ENCODE measurements around the gene NR5A2.
A peak's percentile ranks its signal among the peaks of the same experiment; 100 is the strongest.

NR5A2 gene

DNA sequence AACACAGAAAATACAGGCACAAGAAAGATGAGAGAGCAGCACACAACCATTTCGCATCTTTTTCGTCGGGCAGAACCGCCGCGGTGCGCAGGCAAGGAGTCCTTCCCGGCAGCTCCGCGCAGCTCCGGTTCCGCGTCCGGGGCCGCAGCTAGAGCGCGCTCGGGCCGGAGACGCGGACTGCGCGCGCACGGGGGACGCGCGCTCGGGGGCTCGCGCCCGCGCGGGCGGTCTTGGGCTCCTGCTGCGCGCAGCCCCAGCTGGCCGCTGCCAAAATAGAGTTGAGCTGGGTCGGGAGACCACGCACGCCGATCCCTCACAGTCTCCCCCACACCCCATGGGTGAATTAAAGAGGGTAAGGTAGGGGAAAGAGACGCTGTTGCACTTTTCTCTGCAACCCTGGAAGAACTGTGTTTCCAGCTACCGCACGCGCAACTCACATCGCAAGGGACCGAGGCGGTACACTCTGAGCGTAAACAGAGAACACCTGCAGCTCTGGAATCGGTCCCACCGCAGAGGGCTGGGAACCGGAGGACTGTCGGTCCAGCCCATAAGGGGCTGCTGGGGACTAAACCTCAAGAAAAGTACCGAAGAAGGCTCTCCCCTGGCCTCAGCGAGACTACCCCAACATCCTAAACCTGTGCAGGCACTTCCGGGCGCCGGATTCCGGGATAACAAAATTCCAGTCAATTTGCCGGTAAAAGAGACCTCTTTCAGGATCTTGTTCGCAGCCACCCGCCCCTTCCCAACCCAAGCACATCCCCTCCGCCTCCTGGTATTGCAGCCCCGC lies 1.7 kb downstream of the NR5A2 start (continued):
- TF ChIP-seq, protein P1, sequence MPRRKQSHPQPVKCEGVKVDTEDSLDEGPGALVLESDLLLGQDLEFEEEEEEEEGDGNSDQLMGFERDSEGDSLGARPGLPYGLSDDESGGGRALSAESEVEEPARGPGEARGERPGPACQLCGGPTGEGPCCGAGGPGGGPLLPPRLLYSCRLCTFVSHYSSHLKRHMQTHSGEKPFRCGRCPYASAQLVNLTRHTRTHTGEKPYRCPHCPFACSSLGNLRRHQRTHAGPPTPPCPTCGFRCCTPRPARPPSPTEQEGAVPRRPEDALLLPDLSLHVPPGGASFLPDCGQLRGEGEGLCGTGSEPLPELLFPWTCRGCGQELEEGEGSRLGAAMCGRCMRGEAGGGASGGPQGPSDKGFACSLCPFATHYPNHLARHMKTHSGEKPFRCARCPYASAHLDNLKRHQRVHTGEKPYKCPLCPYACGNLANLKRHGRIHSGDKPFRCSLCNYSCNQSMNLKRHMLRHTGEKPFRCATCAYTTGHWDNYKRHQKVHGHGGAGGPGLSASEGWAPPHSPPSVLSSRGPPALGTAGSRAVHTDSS (tag by site-specific recombination; IDR thresholded peaks at IDR 0.05): no peak
- TF ChIP-seq ZNF426 (tag by site-specific recombination; IDR thresholded peaks at IDR 0.05): no peak
- no peak for TF ChIP-seq ZNF707 (tag by site-specific recombination; IDR thresholded peaks at IDR 0.05)
- TF ChIP-seq, protein P2, sequence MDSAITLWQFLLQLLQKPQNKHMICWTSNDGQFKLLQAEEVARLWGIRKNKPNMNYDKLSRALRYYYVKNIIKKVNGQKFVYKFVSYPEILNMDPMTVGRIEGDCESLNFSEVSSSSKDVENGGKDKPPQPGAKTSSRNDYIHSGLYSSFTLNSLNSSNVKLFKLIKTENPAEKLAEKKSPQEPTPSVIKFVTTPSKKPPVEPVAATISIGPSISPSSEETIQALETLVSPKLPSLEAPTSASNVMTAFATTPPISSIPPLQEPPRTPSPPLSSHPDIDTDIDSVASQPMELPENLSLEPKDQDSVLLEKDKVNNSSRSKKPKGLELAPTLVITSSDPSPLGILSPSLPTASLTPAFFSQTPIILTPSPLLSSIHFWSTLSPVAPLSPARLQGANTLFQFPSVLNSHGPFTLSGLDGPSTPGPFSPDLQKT (IDR thresholded peaks at IDR 0.05; ENCODE audit: borderline replicate concordance, low read depth, low read length): no peak
- TF ChIP-seq ZNF335 (tag by site-specific recombination; conservative IDR thresholded peaks at IDR 0.05): 0 out of 2 replicates have a peak, but pooled peaks have one; percentile 4
- TF ChIP-seq ZNF214 (tag by site-specific recombination; IDR thresholded peaks at IDR 0.05; ENCODE audit: borderline replicate concordance): no peak
- no peak for TF ChIP-seq ZNF324 (tag by site-specific recombination; IDR thresholded peaks at IDR 0.05)
- TF ChIP-seq, protein P3, sequence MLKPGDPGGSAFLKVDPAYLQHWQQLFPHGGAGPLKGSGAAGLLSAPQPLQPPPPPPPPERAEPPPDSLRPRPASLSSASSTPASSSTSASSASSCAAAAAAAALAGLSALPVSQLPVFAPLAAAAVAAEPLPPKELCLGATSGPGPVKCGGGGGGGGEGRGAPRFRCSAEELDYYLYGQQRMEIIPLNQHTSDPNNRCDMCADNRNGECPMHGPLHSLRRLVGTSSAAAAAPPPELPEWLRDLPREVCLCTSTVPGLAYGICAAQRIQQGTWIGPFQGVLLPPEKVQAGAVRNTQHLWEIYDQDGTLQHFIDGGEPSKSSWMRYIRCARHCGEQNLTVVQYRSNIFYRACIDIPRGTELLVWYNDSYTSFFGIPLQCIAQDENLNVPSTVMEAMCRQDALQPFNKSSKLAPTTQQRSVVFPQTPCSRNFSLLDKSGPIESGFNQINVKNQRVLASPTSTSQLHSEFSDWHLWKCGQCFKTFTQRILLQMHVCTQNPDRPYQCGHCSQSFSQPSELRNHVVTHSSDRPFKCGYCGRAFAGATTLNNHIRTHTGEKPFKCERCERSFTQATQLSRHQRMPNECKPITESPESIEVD (tag by site-specific recombination; IDR thresholded peaks at IDR 0.05): no peak
- peak; percentile 87 for TF ChIP-seq ZNF600 (tag by site-specific recombination; IDR thresholded peaks at IDR 0.05)
- no peak for TF ChIP-seq ZNF112 (tag by site-specific recombination; IDR thresholded peaks at IDR 0.05)
- peak; percentile 13; the same call in 1 of the 2 replicates for TF ChIP-seq ZXDB (tag by site-specific recombination; IDR thresholded peaks at IDR 0.05)
- TF ChIP-seq, protein P4, sequence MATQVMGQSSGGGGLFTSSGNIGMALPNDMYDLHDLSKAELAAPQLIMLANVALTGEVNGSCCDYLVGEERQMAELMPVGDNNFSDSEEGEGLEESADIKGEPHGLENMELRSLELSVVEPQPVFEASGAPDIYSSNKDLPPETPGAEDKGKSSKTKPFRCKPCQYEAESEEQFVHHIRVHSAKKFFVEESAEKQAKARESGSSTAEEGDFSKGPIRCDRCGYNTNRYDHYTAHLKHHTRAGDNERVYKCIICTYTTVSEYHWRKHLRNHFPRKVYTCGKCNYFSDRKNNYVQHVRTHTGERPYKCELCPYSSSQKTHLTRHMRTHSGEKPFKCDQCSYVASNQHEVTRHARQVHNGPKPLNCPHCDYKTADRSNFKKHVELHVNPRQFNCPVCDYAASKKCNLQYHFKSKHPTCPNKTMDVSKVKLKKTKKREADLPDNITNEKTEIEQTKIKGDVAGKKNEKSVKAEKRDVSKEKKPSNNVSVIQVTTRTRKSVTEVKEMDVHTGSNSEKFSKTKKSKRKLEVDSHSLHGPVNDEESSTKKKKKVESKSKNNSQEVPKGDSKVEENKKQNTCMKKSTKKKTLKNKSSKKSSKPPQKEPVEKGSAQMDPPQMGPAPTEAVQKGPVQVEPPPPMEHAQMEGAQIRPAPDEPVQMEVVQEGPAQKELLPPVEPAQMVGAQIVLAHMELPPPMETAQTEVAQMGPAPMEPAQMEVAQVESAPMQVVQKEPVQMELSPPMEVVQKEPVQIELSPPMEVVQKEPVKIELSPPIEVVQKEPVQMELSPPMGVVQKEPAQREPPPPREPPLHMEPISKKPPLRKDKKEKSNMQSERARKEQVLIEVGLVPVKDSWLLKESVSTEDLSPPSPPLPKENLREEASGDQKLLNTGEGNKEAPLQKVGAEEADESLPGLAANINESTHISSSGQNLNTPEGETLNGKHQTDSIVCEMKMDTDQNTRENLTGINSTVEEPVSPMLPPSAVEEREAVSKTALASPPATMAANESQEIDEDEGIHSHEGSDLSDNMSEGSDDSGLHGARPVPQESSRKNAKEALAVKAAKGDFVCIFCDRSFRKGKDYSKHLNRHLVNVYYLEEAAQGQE (tag by site-specific recombination; IDR thresholded peaks at IDR 0.05): no peak
- no peak for TF ChIP-seq ZNF350 (tag by site-specific recombination; IDR thresholded peaks at IDR 0.05)
- no peak for TF ChIP-seq OSR2 (tag by site-specific recombination; IDR thresholded peaks at IDR 0.05)
- TF ChIP-seq, protein P5, sequence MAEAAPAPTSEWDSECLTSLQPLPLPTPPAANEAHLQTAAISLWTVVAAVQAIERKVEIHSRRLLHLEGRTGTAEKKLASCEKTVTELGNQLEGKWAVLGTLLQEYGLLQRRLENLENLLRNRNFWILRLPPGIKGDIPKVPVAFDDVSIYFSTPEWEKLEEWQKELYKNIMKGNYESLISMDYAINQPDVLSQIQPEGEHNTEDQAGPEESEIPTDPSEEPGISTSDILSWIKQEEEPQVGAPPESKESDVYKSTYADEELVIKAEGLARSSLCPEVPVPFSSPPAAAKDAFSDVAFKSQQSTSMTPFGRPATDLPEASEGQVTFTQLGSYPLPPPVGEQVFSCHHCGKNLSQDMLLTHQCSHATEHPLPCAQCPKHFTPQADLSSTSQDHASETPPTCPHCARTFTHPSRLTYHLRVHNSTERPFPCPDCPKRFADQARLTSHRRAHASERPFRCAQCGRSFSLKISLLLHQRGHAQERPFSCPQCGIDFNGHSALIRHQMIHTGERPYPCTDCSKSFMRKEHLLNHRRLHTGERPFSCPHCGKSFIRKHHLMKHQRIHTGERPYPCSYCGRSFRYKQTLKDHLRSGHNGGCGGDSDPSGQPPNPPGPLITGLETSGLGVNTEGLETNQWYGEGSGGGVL (tag by site-specific recombination; IDR thresholded peaks at IDR 0.05): no peak
- no peak for TF ChIP-seq ZNF221 (tag by site-specific recombination; IDR thresholded peaks at IDR 0.05; ENCODE audit: borderline replicate concordance)
- peak; percentile 72; the same call in 1 of the 2 replicates for TF ChIP-seq ZBTB17 (tag by site-specific recombination; IDR thresholded peaks at IDR 0.05)
- no peak for TF ChIP-seq MZF1 (tag by site-specific recombination; IDR thresholded peaks at IDR 0.05; ENCODE audit: borderline replicate concordance)
- no peak for TF ChIP-seq SP3 (tag by site-specific recombination; IDR thresholded peaks at IDR 0.05)
- peak; percentile 63; the same call in 1 of the 2 replicates for TF ChIP-seq ZNF561 (tag by site-specific recombination; IDR thresholded peaks at IDR 0.05; ENCODE audit: borderline replicate concordance)
- no peak for TF ChIP-seq ZNF146 (tag by site-specific recombination; IDR thresholded peaks at IDR 0.05)
- TF ChIP-seq ZNF658 (tag by site-specific recombination; IDR thresholded peaks at IDR 0.05): no peak
- 0 out of 2 replicates have a peak, but pooled peaks have one; percentile 18 for TF ChIP-seq ZNF629 (tag by site-specific recombination; IDR thresholded peaks at IDR 0.05)
- TF ChIP-seq ZNF768 (tag by site-specific recombination; IDR thresholded peaks at IDR 0.05): no peak
- TF ChIP-seq ZNF530 (tag by site-specific recombination; IDR thresholded peaks at IDR 0.05; ENCODE audit: low read depth): no peak
- no peak for TF ChIP-seq ZNF248 (tag by site-specific recombination; IDR thresholded peaks at IDR 0.05)
- TF ChIP-seq ZNF837 (tag by site-specific recombination; IDR thresholded peaks at IDR 0.05): no peak
- no peak for TF ChIP-seq ZNF529 (tag by site-specific recombination; IDR thresholded peaks at IDR 0.05; ENCODE audit: insufficient replicate concordance)
- TF ChIP-seq ZBTB8A (tag by site-specific recombination; IDR thresholded peaks at IDR 0.05): no peak
- no peak for TF ChIP-seq ZNF174 (tag by site-specific recombination; IDR thresholded peaks at IDR 0.05)
- no peak for TF ChIP-seq ZNF132 (tag by site-specific recombination; IDR thresholded peaks at IDR 0.05; ENCODE audit: borderline replicate concordance)

Data from HEK293 (cell line).